Panc1 (cell line): Measurements from ENCODE around the gene SOCS2. TPM values are rescaled to one million over a fixed set of nuclear protein-coding genes. Genes with fewer than 3 reads are reported as not detected.

Source experiments
- ATAC-seq: fragments of 200-7000 bp; cut with Tn5 transposase; 2 replicates; pipeline ENCODE4 v1.9.1; 2020; ENCODE audit warnings: mild to moderate bottlenecking, moderate library complexity
- BruUV-seq: library from RNA; stranded (reverse); fragments of 400-500 nt; replicated peaks from 2 replicates; lab custom pipeline; 2021; lab: Mats Ljungman, UMichigan
- CTCF ChIA-PET: fragments of 300-600 bp; sonication (Branson Sonifier 250); formaldehyde crosslinking; loops from one replicate; lab custom pipeline; 2022; ENCODE audit warnings: antibody characterized with exemption; lab: Charles Lee
- POLR2A ChIA-PET: fragments of 300-600 bp; sonication (Branson Sonifier 250); formaldehyde crosslinking; loops from one replicate; lab custom pipeline; 2022; ENCODE audit warnings: antibody characterized with exemption; lab: Charles Lee
- DNase-seq: peaks from one replicate; pipeline ENCODE4 v3.0.0-alpha.2; 2010; ENCODE audit warnings: low read depth, low spot score
- H3K27ac ChIP-seq: 2 replicates; pipeline ENCODE4 v1.5.1; 2011; ENCODE audit warnings: mild to moderate bottlenecking, low read length, inconsistent platforms
- H3K27me3 ChIP-seq: fragments of 200-500 bp; sonication (Bioruptor generic); 2 replicates; pipeline ENCODE4 v1.6.0; 2014; ENCODE audit warnings: low read length, inconsistent platforms; ENCODE audit not compliant: control insufficient read depth, insufficient read depth
- H3K36me3 ChIP-seq: fragments of 200-500 bp; sonication (Bioruptor generic); 2 replicates; pipeline ENCODE4 v1.5.1; 2014; ENCODE audit warnings: inconsistent platforms, mild to moderate bottlenecking, low read length, moderate library complexity; ENCODE audit not compliant: control insufficient read depth, insufficient read depth
- H3K4me1 ChIP-seq: 2 replicates; pipeline ENCODE4 v1.5.1; 2011; ENCODE audit warnings: inconsistent platforms, mild to moderate bottlenecking, low read length, moderate library complexity; ENCODE audit not compliant: control insufficient read depth, insufficient read depth
- H3K4me3 ChIP-seq, 2 experiments: 2 replicates each; pipeline ENCODE4 v1.5.1; 2011 to 2012; ENCODE audit warnings: low read depth in 2 of 2, low read length in 2 of 2, mild to moderate bottlenecking in 2 of 2, inconsistent platforms in 1 of 2, moderate library complexity in 1 of 2
- H3K9me3 ChIP-seq: fragments of 200-500 bp; sonication (Bioruptor generic); 2 replicates; pipeline ENCODE4 v1.5.1; 2014; ENCODE audit warnings: low read depth, mild to moderate bottlenecking, inconsistent platforms, low read length, moderate library complexity; ENCODE audit not compliant: control insufficient read depth, insufficient read depth
- POLR2AphosphoS5 ChIP-seq: IDR thresholded peaks from 2 replicates; pipeline ENCODE4 v1.6.1; 2012; ENCODE audit warnings: mild to moderate bottlenecking, low read depth, low read length, moderate library complexity
- SIN3A ChIP-seq: IDR thresholded peaks from 2 replicates; pipeline ENCODE4 v1.6.1; 2012; ENCODE audit warnings: low read depth, mild to moderate bottlenecking, low read length, moderate library complexity, borderline replicate concordance; ENCODE audit not compliant: insufficient read depth
- TCF7L2 ChIP-seq: IDR thresholded peaks from 2 replicates; pipeline ENCODE4 v1.6.1; 2011; ENCODE audit warnings: mild to moderate bottlenecking, low read depth, low read length, inconsistent platforms
- in situ Hi-C: cut with HindIII; loops from 2 replicates; pipeline ENCODE4 v1.10.0; 2016; ENCODE audit warnings: low sequenced_read_pairs, low pct_unique_long_range_greater_than_20kb
- intact Hi-C: fragments of 100-400 bp; cut with micrococcal nuclease; formaldehyde crosslinking; loops from one replicate; pipeline ENCODE4 v1.10.0; 2022; ENCODE audit not compliant: unreplicated experiment
- total RNA-seq: library from RNA; stranded (reverse); gene quantifications from one replicate; pipeline ENCODE4 v1.2.1, GENCODE V29; 2021; ENCODE audit not compliant: unreplicated experiment
- TF ChIP-seq, protein P1 (sequence below): fragments of 450-650 bp; IDR thresholded peaks from 2 replicates; pipeline ENCODE4 v1.5.1; 2017; ENCODE audit warnings: mild to moderate bottlenecking
- TF ChIP-seq, protein P2 (sequence below), 2 experiments: IDR thresholded peaks; 2 replicates each; pipeline ENCODE4 v1.6.1; 2011 to 2012; ENCODE audit warnings: low read depth in 2 of 2, control low read depth in 1 of 2, low read length in 1 of 2, mild to moderate bottlenecking in 1 of 2, moderate library complexity in 1 of 2; ENCODE audit not compliant: insufficient read depth in 1 of 2

The SOCS2 gene
- total RNA-seq, 1 experiment from 2014 or later = 33.8 TPM

DNA sequence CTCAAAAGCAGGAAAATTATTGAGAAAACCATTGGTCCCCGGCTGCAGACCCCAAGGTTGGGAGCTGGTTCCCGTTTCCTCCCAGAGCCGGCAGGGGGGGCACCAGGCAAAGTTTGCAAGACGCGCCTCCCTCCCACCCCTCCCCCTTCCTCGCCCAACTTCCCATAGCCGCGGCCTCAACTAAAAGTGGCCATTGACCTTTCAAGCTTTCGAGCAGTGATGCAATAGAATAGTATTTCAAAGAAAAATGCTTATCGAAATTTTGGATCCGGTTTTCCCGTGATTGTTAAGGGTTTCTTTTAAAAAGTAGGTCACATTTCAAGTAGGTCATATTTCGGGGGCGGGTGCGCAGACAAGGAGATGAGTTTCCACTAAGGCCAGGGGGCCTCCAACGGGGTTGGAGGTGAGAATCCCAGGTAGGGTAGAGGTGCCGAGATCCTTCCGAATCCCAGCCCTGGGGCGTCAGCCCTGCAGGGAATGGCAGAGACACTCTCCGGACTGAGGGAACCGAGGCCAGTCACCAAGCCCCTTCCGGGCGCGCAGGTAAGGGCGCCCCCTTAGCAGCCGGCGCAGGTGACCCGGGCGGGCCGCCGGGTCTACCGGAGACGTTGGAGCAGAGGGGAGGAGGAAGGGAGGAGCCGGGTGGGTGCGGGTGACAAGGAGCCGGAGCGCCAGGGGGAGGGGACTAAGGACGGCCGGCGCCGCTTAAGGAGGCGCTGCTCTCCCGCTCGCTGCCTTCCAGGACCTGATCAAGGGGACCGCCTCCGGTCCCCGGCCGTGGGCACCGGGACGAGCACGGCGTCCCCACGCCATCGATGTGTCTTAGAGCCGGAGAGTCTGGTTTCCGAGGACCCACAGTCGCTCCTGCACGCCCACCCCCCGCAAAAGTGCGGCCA is 2.6 kb upstream of the SOCS2 start:
- in situ Hi-C loops = no loop called here
- no peaks in the 10 kb centered on the region for H3K9me3 ChIP-seq
- ChIA-PET POLR2A (interaction anchor here (0.6 to 0.8 kb wide), 2 partner anchors 171 to 476 kb away, joined by 3 to 5 read pairs; no protein-coding TSS in a partner anchor), CTCF (interaction anchor here (0.6 to 1.2 kb wide), 5 partner anchors 68 to 582 kb away, joined by 3 to 13 read pairs (median 6); no protein-coding TSS in a partner anchor)
- DNase-seq (no peak), ATAC-seq (peak; percentile 75)
- intact Hi-C loops = loop anchor here (5.0 kb wide), 1 partner anchor 172 kb away; no protein-coding TSS in a partner anchor
- no TSS peak for BruUV-seq
- H3K27me3 ChIP-seq = no peaks in the 10 kb centered on the region
- H3K36me3 ChIP-seq = no peaks in the 10 kb centered on the region
- peaks cover 16% of the 10 kb centered on the region for H3K4me1 ChIP-seq
- peak overlapping the region; percentile 78 for H3K27ac ChIP-seq
- H3K4me3 ChIP-seq = peak overlapping the region; percentile 71 to 96
- TF ChIP-seq, protein P1, sequence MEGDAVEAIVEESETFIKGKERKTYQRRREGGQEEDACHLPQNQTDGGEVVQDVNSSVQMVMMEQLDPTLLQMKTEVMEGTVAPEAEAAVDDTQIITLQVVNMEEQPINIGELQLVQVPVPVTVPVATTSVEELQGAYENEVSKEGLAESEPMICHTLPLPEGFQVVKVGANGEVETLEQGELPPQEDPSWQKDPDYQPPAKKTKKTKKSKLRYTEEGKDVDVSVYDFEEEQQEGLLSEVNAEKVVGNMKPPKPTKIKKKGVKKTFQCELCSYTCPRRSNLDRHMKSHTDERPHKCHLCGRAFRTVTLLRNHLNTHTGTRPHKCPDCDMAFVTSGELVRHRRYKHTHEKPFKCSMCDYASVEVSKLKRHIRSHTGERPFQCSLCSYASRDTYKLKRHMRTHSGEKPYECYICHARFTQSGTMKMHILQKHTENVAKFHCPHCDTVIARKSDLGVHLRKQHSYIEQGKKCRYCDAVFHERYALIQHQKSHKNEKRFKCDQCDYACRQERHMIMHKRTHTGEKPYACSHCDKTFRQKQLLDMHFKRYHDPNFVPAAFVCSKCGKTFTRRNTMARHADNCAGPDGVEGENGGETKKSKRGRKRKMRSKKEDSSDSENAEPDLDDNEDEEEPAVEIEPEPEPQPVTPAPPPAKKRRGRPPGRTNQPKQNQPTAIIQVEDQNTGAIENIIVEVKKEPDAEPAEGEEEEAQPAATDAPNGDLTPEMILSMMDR = peak; percentile 93
- no peak for TF ChIP-seq SIN3A
- peak; percentile 41; the same call in 1 of the 2 replicates for TF ChIP-seq POLR2AphosphoS5
- TF ChIP-seq, protein P2, sequence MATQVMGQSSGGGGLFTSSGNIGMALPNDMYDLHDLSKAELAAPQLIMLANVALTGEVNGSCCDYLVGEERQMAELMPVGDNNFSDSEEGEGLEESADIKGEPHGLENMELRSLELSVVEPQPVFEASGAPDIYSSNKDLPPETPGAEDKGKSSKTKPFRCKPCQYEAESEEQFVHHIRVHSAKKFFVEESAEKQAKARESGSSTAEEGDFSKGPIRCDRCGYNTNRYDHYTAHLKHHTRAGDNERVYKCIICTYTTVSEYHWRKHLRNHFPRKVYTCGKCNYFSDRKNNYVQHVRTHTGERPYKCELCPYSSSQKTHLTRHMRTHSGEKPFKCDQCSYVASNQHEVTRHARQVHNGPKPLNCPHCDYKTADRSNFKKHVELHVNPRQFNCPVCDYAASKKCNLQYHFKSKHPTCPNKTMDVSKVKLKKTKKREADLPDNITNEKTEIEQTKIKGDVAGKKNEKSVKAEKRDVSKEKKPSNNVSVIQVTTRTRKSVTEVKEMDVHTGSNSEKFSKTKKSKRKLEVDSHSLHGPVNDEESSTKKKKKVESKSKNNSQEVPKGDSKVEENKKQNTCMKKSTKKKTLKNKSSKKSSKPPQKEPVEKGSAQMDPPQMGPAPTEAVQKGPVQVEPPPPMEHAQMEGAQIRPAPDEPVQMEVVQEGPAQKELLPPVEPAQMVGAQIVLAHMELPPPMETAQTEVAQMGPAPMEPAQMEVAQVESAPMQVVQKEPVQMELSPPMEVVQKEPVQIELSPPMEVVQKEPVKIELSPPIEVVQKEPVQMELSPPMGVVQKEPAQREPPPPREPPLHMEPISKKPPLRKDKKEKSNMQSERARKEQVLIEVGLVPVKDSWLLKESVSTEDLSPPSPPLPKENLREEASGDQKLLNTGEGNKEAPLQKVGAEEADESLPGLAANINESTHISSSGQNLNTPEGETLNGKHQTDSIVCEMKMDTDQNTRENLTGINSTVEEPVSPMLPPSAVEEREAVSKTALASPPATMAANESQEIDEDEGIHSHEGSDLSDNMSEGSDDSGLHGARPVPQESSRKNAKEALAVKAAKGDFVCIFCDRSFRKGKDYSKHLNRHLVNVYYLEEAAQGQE (IDR thresholded peaks at IDR 0.05; ENCODE audit: insufficient read depth in 1 of 2, low read depth in 2 of 2, low read length in 1 of 2) = no peak
- peak; percentile 99 for TF ChIP-seq TCF7L2

DNA sequence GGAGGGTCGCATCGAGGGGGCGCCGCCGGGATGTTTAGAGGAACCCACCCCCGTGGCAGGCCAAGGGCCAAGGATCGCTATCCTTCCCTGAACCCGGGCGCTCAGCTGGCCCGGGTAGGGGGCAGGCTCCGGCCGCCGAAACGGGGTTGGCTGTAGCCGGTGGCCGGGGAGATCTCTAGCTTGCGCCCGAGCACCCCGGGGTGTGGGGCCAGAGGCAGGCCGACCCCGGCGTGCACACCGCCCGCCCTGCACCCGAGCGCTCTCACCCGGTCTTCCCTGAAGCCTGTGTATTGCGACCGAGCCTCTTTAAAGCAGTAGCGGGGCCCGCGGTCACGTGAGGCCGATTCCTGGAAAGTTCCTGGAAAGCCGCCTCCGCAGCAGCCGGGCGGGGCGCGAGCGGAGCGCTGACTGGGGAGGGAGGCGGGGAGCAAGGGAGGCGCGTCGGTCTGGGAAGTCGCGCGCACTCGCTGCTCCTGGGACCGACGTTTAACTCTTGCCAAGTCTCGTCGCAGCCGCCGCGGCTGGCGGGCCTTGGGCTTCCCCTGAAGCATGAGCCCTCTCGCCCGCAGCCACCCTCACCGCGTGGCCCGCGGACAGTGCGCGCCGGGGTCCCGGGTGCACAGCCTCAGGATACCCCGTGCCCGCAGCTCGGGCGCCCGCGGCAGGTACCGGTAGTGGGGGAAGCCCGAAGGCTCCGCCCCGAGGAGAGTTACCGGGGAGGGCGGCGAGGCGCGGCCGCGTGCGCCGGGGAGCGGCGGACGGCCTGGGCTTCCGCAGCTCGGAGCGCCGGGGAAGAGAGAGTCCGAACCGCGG is 1.7 kb upstream of the SOCS2 start:
- DNase-seq = no peak
- Histone ChIP-seq H3K27me3 (no peaks in the 10 kb centered on the region), H3K4me3 (peak overlapping the region; percentile 71 to 96), H3K36me3 (peaks cover 6% of the 10 kb centered on the region), H3K4me1 (peaks cover 15% of the 10 kb centered on the region), H3K9me3 (no peaks in the 10 kb centered on the region), H3K27ac (peak overlapping the region; percentile 78)
- no TSS peak for BruUV-seq
- TF ChIP-seq POLR2AphosphoS5 (peak; percentile 68; the same call in 1 of the 2 replicates), TCF7L2 (peak; percentile 92), SIN3A (peak; percentile 74; the same call in 1 of the 2 replicates)
- TF ChIP-seq, protein P2 (IDR thresholded peaks at IDR 0.05; ENCODE audit: insufficient read depth in 1 of 2, low read depth in 2 of 2, low read length in 1 of 2) = no peak
- TF ChIP-seq, protein P1 = no peak
- CTCF ChIA-PET = interaction anchor here (0.6 kb wide), 1 partner anchor 20 kb away, joined by 6 read pairs; no protein-coding TSS in a partner anchor
- peak; percentile 74 for ATAC-seq
- POLR2A ChIA-PET = interaction anchor here (0.5 kb wide), 1 partner anchor 20 kb away, joined by 4 read pairs; no protein-coding TSS in a partner anchor
- in situ Hi-C loops = no loop called here
- intact Hi-C loops = no loop called here
